AG09319 (cell line): ENCODE results near the gene ELL2.
A peak's percentile ranks its signal among the peaks of the same experiment; 100 is the strongest.

Experiments used
- DNase-seq: peaks from one replicate; pipeline ENCODE4 v3.0.0-alpha.2; 2010; ENCODE audit warnings: low read depth; ENCODE audit errors: extremely low read depth
- TF ChIP-seq, protein P1 (sequence below): IDR thresholded peaks from 2 replicates; pipeline ENCODE4 v1.5.1; 2011; ENCODE audit warnings: low read depth, mild to moderate bottlenecking, inconsistent platforms, low read length, moderate library complexity

The ELL2 gene

DNA sequence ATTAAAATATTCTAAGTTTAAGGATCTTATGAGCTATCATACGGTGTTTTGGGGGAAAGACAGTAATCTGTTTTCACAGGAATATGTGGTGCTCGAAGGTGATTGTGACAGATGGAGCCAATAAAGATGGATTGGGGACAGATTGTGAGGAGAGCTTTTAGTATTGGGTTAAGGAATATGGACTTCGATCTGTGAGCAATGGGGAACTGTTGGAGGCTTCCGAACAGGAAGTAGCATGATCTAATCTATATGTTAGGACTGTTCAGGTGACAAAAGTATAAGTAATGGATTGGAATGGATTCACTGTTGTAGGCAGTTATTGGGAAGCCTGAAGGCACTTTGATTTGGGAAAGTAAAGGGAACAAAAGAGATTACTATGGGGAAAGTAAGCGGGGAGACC is 7.4 kb upstream of the ELL2 start:
- TF ChIP-seq, protein P1, sequence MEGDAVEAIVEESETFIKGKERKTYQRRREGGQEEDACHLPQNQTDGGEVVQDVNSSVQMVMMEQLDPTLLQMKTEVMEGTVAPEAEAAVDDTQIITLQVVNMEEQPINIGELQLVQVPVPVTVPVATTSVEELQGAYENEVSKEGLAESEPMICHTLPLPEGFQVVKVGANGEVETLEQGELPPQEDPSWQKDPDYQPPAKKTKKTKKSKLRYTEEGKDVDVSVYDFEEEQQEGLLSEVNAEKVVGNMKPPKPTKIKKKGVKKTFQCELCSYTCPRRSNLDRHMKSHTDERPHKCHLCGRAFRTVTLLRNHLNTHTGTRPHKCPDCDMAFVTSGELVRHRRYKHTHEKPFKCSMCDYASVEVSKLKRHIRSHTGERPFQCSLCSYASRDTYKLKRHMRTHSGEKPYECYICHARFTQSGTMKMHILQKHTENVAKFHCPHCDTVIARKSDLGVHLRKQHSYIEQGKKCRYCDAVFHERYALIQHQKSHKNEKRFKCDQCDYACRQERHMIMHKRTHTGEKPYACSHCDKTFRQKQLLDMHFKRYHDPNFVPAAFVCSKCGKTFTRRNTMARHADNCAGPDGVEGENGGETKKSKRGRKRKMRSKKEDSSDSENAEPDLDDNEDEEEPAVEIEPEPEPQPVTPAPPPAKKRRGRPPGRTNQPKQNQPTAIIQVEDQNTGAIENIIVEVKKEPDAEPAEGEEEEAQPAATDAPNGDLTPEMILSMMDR = no peak

DNA sequence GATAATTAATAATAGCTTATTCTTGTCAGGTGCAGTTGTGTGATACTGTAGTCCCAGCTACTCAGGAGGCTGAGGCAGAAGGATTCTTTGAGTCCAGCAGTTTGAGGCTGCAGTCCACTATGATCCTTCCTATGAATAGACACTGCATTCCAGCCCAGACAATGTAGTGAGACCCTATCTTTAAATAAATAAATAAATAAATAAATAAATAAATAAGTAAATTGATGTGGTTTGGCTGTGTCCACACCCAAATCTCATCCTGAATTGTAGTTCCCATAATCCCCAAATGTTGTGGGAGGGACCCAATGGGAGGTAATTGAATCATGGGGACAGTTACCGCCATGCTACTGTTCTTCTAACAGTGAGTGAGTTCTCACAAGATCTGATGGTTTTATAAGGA is 5.6 kb upstream of the ELL2 start:
- TF ChIP-seq, protein P1 = no peak
- DNase-seq = no peak

More for the DNA sequence above, 7.4 kb upstream of the ELL2 start:
- no peak for DNase-seq

DNA sequence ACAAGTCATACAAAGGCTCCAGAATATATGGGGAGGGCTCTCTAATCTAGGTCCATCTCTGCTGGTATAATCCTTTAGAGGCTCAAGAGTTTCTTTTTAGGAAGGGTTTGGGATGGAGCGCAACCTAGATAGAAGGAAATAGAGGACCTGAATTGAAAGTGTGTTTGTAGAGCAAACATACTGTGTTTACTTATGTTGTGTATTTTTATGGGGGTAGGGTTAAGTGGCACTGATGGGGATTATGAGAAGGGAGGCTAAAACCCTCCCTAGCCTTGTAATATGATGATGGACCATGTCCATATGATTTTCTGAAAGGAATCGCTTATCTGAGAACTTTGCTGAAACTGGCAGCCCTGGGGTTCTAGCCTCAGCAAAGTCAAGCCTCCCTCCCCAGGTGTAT is 4.4 kb upstream of the ELL2 start:
- no peak for DNase-seq
- TF ChIP-seq, protein P1 = no peak

DNA sequence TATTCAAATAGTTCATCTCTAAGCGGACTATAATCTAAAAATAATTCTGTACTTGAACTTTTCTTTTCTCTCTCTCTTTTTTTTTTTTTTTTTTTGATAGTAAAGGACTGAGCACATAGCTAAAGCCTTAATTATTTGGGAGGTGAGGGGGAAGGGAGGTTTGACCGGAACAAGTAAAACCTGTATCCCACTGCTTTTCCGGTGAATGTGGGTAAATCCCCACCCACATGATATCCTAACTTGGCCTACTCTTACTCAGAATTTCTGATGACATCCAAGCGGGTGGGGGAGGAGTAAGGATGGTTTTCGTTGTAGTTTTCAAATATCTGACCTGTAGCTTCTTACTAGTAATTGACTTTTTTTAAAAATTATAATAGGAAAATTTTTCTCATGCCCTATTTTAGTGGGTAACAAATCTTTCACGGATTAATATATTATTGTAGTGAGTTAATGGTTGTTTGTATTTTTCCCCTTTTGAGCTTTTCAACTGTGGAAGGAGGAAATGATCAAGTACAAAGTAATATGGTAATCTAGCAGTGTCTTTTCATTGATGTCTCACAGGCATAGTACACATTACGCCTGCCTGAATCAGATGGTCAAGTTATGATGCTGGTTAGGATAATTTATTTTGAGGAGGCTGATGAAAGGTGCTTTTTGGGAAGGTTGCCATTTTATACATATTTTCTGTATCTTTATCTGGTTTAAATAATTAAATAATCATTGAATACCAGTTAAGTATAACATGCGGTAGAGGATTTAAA is 2.2 kb upstream of the ELL2 start:
- no peak for DNase-seq
- TF ChIP-seq, protein P1 = no peak

DNA sequence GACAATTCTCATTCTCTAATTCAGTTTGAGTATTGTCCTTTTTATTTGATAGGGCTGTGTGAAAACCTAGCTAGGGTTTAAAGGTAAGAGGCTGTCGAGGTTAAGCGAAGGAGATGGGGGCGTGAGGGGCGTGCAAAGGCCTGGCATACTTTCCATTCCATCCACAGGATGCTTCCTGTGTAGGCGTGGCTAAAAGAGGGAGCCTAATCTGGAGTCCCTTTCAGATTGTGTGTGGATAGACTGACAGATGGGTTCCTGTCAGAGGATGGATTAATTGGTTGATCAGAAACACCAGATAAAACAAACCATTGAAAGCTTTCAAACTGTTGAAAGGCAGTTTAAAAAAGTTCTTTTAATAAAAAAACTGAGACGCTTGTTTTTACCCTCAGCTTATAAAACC is 1.1 kb upstream of the ELL2 start:
- TF ChIP-seq, protein P1 = no peak
- no peak for DNase-seq

DNA sequence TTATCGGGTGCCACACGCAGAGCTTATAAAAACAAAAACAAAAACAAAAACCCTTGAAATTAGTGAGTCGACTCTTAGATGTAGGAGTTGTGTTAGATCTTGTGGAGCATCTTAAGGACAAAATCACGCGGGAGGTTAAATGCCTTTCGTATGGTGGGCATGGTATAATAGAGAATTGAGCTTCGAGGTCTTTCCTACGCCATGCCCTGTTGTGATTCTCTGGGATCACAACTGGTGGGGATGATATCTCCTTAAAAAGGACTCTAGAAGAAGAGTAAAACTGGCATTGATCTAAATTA is 773 bp upstream of the ELL2 start:
- TF ChIP-seq, protein P1 = no peak
- DNase-seq = no peak

DNA sequence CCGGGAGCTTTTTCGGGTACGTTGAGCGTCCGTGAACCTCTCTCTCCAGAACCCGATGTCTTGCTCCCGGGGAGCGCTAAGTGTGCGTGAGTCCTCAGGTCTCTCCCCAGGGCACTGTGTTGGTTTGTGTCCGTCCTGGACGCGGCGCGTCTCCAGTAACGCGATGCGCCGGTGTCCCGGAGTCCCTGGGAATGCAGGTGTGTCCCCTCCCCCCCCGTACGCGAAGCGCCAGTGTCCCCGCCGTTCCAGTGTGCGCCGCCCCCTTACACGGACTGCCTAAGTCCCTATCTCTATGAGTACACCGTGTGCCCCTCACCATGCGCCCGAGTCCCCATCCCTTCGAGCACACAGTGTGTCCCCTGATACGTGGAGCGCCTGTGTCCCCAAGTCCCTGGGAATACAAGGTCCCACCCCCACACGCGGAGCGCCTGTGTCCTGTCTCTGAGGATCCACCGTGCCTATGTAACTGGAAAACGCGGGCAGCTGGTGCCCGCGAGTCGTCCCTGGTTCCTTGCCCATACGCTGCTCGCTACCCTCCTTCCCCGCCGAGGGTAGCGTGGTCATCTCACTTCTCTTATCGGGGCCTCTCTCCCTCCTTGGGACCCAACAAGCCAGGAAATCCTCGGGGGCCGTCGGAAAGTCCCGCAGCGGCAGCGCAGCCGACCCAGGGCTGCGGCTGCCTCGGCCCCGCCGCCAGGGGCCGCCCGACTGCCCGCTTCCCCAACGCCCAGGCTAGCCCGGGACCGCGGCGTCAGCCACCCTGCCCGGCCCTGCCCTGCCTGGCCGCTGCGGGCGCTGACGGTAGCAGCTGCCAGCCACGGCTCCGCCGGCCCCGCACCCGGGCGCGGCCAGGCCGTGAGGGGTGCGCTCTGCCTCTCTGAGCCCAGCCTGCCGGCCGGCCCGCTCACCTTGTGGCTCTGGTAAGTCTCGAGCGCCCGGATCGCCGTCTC is 709 bp downstream of the ELL2 start:
- peak; percentile 63 for DNase-seq
- TF ChIP-seq, protein P1 = peak; percentile 33
